ENCODE data around the gene ARSI.

ARSI gene

DNA sequence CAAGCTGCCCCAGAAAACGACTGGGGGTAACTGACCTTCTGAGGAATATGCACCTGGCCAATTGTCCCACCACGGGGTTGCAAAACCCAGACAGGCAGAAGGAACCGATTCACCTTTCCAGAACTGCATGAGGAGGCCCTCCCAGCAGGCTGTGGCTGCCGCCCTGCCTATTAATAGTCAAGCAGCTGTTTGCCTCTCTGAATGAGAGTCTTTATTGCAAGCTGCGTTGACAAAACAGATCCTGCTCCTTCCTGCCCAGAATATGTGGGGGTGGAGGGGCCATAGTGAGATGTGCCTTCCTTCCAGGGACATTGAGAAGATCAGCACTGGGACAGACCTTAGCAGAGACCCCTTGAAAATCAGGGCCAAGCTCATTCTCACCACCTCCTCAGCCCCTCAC, 36.5 kb upstream of the ARSI start:
- no peak overlapping the region for H3K4me3 ChIP-seq (ENCODE audit: low read length)
- TF ChIP-seq, protein P1, sequence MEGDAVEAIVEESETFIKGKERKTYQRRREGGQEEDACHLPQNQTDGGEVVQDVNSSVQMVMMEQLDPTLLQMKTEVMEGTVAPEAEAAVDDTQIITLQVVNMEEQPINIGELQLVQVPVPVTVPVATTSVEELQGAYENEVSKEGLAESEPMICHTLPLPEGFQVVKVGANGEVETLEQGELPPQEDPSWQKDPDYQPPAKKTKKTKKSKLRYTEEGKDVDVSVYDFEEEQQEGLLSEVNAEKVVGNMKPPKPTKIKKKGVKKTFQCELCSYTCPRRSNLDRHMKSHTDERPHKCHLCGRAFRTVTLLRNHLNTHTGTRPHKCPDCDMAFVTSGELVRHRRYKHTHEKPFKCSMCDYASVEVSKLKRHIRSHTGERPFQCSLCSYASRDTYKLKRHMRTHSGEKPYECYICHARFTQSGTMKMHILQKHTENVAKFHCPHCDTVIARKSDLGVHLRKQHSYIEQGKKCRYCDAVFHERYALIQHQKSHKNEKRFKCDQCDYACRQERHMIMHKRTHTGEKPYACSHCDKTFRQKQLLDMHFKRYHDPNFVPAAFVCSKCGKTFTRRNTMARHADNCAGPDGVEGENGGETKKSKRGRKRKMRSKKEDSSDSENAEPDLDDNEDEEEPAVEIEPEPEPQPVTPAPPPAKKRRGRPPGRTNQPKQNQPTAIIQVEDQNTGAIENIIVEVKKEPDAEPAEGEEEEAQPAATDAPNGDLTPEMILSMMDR (IDR thresholded peaks at IDR 0.05; ENCODE audit: insufficient read depth, low read depth, low read length, missing control alignments): no peak
- DNase-seq (ENCODE audit: low read depth): no peak

GRCh38 chr5:150338546-150338945, 35.8 kb upstream of the ARSI start:
- TF ChIP-seq, protein P1 (IDR thresholded peaks at IDR 0.05; ENCODE audit: insufficient read depth, low read depth, low read length, missing control alignments): no peak
- DNase-seq (ENCODE audit: low read depth): no peak
- H3K4me3 ChIP-seq (ENCODE audit: low read length): no peak overlapping the region

- no peak overlapping the region for H3K4me3 ChIP-seq (ENCODE audit: low read length)
- TF ChIP-seq, protein P1 (IDR thresholded peaks at IDR 0.05; ENCODE audit: insufficient read depth, low read depth, low read length, missing control alignments): no peak
- DNase-seq (ENCODE audit: low read depth): no peak
These were observed 33.1 kb upstream of the ARSI start for GRCh38 chr5:150335778-150336177.

DNA sequence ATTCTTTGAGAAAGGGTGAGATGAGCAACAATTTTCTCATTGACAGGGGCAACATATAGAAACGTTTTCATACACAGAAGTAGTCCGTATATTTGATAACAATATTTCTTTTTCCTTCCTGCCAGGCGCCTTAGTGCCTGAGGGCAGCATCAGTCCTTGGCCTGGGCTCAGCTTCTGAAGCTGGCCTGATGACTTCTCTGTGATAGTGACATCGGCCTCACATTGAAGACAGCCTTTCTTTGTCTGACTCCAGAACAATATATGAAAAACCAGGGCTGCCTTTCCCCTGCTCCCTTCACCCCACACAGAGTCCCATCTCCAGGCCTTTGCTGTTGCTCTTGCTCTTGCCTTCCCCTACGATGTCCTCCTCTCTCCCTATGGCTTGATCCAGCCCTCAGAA, 30.7 kb upstream of the ARSI start:
- TF ChIP-seq, protein P1 (IDR thresholded peaks at IDR 0.05; ENCODE audit: insufficient read depth, low read depth, low read length, missing control alignments): no peak
- no peak overlapping the region for H3K4me3 ChIP-seq (ENCODE audit: low read length)
- no peak for DNase-seq (ENCODE audit: low read depth)

DNA sequence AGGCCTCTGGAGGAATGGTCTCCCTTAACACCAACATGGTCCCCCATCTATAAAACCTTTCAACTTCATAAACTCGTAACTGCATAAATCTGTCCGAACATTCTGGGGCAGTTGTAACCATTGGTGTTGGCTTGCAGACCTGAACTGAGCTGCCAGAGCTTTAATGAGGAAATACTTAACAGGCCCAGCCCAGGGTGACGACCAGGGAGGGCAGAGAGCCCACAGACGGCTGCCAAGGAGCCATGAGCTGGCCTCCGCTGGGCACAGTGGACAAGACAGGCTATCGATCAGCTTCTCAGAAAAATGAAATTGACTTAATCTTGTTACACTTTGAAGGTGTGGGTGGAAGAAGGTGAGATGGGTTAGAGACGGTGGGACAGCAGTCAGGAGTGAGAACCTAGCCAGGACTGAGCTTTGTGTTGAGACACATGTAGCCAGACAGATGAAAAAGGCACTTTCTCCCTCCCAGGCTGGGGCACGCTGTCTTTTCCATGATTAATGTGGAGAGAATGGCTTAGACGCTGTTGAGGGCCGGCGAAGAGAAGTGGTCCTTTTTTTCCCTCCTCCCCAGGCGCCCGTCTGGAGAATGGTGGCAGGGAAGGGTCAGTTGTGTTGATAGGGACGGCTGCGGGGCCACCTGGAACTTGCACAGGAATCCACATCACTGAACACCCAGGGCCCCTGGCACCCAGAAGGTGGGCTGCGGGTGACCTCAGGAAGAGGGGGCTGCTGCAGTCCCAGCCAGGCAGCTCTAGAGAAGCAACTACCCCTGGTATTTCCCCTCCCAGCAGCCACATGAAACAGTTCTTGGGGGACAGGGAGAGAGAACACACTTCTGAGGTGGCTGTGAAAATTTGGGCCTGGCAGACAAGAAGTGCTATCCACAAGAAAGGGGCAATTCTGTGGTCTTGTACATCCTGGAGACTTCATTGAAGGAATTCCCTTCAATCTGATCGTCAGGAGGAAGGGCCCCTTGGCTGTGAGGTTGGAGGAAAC, 27.5 kb upstream of the ARSI start:
- no peak overlapping the region for H3K4me3 ChIP-seq (ENCODE audit: low read length)

DNA sequence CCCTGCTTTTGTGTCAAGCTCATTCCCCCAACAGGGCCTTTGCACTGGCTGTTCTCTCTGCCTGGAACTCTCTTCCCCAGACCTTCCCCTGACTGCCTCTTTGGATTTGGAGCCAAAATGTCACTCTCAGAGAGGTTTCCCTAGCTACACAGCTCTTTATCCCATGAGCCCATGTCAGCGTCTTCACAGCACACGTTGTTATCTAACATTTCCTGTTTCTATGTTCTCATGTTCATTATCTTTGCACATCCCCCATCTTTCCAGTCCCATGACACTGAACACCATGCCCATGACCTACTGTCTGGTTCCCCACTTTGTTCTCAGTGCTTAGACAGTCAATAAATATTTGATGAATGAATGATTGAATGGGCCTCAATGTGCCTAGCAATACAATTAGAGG, 26.3 kb upstream of the ARSI start:
- TF ChIP-seq, protein P1 (IDR thresholded peaks at IDR 0.05; ENCODE audit: insufficient read depth, low read depth, low read length, missing control alignments): no peak
- no peak overlapping the region for H3K4me3 ChIP-seq (ENCODE audit: low read length)
- no peak for DNase-seq (ENCODE audit: low read depth)

More for the DNA sequence above, 27.5 kb upstream of the ARSI start:
- DNase-seq (ENCODE audit: low read depth): no peak
- TF ChIP-seq, protein P1 (IDR thresholded peaks at IDR 0.05; ENCODE audit: insufficient read depth, low read depth, low read length, missing control alignments): no peak
